NCI-H748 (cell line): ENCODE results near the gene MBLAC1.
"Not testable (repeated sequence)": the region's sequence is repeated elsewhere in the genome, so short reads cannot be mapped to it uniquely, and the experiment has no call there.

Experiments used
- DNase-seq: peaks from one replicate; lab custom pipeline; 2025; ENCODE audit not compliant: unreplicated experiment; lab: John Stamatoyannopoulos, UW

MBLAC1 gene

DNA sequence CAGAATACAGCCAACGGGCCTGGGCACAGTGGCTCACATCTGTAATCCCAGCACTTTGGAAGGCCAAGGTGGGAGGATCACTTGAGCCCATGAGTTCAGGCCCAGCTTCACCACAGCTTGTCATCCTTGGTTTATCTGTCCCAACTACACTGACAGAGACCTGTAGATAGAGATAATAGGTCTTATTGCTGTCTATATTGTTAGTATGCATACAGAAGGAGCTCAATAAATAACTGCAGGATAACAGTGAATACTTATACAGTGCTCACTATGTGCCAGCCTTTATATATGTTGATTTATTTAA lies 6.1 kb upstream of the MBLAC1 start:
- no peak for DNase-seq

DNA sequence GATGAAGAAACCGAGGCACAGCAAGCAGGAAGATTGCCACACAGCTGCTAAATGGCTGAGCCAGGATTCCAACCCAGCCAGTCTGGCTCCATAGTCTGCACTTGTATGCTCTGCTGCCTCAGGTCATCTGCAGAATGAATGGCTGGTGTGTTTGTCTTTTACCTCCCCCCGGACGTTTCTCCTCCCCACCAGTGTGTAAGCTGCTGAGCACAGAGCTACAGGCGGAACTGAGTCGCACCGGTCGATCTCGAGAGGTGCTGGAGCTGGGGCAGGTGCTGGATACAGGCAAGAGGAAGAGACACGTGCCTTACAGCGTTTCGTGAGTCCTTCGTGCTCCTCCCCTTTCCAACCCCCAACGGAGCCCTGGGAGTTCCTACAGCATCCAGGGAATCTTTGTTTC lies 4.7 kb upstream of the MBLAC1 start:
- no peak for DNase-seq

DNA sequence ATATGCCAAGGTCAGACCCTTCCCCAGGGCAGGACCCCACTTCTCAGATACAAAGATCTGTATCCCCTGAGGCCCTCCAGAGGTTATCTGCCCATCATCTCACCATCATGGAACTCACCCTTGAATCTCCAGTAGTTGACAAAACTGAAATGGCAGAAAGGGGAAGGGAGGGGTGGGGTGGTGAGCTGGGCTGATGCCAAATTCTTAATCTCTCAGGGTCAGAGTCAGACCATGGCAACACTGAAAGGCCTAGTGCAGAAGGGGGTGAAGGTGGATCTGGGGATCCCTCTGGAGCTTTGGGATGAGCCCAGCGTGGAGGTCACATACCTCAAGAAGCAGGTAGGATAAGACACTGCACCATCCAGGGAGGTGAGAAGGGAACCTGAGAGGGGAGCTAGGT lies 4.2 kb upstream of the MBLAC1 start:
- DNase-seq, result no peak

DNA sequence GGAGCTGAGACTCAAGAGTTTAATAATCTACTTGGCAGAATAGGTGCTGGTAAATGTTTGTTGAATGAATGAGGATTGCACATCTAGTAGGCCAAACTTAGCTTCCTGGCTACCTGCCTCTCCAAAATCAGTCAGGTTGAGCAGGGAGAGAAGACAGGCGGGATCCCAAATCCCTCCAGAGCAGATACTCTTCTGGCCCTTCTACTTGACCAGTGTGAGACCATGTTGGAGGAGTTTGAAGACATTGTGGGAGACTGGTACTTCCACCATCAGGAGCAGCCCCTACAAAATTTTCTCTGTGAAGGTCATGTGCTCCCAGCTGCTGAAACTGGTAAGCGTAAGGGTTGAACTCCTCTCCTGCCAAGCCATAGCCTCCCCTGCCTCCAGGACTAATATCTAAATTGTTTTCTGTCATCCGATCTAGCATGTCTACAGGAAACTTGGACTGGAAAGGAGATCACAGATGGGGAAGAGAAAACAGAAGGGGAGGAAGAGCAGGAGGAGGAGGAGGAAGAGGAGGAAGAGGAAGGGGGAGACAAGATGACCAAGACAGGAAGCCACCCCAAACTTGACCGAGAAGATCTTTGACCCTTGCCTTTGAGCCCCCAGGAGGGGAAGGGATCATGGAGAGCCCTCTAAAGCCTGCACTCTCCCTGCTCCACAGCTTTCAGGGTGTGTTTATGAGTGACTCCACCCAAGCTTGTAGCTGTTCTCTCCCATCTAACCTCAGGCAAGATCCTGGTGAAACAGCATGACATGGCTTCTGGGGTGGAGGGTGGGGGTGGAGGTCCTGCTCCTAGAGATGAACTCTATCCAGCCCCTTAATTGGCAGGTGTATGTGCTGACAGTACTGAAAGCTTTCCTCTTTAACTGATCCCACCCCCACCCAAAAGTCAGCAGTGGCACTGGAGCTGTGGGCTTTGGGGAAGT lies 2.2 kb upstream of the MBLAC1 start:
- DNase-seq, result no peak

DNA sequence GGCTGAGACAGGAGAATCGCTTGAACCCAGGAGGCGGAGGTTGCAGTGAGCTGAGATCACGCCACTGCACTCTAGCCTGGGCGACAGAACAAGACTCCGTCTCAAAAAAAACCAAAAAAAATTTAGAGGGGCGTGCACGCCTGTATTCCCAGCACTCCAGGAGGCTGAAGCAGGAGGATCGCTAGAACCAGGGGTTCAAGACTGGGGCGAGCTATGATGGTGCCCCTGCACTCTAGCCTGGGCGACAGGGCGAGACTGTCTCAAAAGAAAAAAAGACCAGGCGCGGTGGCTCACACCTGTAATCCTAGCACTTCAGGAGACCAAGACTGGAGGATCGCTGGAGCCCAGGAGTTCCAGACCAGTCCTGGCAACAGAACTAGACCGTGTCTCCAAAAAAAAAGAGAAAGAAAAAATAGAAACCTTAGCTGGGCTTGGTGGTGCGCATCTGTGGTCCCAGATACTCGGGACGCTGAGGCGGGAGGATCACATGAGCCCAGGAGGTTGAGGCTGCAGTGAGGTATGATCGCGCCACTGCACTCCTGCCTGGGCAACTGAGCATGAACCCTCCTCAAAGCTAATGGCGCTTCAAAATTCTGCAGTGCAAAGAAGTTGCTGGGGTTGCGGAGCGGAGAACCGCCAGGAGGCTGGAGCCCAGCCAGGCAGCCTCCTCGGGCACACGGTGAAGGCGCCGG lies 382 bp upstream of the MBLAC1 start:
- peak; percentile 50 for DNase-seq

DNA sequence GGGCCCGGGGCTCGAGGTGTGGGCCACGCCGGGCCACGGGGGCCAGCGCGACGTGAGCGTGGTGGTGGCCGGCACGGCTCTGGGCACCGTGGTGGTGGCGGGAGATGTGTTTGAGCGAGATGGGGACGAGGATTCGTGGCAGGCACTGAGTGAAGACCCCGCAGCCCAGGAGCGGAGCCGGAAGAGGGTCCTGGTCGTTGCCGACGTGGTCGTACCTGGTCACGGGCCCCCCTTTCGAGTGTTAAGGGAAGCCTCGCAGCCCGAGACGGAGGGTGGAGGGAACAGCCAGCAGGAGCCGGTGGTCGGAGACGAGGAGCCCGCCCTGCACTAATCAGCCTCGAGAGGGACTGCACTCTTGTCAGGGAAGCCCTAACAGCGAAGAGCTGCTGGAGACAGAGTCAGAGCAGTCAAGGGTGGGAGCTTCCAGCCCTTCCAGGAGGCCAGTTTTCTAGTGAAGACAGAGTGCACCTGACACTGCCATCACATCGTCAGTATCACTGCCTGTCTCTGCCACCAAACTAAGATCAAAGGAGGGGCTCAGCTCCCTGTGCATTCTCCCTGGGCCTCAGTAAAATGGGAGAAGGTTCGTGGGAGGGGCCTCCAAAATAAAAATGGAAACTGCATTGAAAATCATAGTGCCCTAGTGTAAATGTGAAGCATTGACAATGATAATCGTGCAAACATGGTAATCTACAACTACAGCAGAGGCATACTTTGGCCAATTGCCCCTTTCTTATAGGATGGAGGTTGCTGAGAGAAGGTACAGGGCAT lies 1.3 kb downstream of the MBLAC1 start:
- peak; percentile 50 for DNase-seq

DNA sequence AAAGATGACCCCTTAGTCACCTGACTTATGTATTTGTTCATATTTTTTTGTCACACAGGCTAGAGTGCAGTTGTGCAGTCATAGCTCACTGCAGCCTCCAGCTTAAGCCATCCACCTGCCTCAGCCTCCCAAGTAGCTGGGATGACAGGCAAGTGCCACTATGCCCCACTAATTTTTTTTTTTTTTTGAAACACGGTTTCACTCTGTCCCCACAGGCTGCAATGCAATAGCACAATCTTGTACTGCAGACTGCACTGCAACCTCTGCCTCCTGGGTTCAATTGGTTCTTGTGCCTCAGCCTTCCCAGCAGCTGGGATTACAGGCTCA lies 1.8 kb downstream of the MBLAC1 start:
- DNase-seq, result no peak

DNA sequence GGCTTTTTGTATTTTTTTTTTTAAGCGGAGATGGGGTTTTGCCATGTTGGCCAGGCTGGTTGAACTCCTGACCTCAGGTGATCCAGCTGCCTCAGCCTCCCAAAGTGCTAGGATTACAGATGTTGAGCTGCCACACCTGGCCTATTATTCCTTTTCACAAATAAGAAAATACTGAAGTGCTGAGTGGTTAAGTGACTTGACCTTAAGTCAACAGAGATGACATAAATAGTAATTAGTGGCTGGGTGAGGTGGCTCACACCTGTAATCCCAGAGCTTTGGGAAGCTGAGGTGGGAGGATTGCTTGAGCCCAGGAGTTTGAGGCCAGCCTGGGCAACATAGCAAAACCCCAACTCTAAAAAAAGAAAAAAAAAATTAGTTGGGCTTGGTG lies 3.4 kb downstream of the MBLAC1 start:
- DNase-seq, result peak; percentile 62

DNA sequence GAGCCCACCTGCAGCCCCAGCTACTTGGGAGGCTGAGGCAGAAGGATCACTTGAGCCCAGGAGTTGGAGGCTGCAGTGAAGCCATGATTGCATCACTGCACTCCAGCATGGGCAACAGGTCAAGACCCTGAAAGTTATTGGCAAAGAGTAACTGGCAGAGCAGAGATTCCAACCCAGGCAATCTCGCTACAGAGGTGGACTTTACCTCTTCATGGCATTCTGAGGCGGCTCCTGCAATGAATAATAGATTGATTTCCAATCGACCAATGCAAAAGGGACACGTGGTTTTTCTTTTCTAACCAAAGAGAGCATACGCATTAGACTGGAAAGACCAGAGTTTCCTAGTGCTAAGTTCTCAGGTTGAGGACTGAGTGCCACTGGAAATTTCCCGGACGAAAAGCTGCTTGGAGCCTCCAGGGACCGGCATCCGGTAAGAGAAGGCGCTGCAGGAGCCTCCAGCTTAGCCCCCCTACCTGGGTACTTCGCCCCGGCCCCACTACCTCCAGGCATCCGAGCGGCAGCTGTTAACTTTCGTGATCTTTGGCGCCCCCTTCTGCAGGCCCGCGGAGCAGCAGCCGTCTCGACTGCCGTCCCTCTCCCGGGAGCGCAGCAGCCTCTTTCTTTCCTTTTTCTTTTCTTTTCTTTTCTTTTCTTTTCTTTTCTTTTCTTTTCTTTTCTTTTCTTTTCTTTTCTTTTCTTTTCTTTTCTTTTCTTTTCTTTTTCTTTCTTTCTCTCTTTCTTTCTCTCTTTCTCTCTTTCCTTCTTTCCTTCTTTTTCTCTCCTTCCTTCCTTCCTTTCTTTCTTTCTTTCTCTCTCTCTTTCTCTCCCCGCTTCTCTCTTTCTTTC lies 4.1 kb downstream of the MBLAC1 start:
- DNase-seq, result peak; percentile 81

DNA sequence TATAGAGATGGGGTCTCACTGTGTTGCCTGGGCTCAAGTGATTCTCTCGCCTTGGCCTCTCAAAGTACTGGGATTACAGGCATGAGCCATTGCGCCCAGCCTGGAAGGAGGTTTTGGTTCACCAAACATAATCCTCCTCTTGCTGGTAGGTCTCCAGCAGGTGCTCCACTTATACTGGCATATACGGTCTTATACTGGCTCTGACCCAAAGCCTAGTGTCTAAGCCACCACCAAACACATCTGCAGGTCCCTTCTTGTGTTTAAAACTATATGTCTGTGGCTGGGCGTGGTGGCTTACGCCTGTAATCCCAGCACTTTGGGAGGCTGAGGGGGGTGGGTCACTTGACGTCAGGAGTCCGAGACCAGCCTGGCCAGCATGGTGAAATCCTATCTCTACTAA lies 5.4 kb downstream of the MBLAC1 start:
- DNase-seq, result no peak

DNA sequence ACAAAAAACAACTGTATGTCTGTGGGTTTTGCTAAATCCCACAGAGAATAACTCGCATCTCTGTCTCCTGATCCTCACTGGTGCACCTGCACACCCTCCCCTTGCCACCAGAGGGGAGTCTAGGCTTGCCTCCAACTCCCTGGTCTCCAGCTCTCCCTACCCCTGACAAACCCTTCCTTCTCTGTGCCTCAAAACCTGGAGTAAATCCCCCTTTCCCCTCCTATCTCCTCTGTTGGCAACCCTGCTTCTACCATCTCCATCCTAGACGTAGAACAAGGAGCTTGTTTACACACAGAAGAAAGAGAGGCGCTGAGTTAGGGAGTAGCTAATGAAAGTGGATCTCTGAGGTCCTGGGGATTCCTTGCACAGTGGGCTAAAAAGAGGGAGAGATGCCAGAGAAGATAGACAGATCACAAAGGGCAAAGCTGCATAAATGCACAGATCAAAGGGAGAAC lies 6.0 kb downstream of the MBLAC1 start:
- peak; percentile 66 for DNase-seq

DNA sequence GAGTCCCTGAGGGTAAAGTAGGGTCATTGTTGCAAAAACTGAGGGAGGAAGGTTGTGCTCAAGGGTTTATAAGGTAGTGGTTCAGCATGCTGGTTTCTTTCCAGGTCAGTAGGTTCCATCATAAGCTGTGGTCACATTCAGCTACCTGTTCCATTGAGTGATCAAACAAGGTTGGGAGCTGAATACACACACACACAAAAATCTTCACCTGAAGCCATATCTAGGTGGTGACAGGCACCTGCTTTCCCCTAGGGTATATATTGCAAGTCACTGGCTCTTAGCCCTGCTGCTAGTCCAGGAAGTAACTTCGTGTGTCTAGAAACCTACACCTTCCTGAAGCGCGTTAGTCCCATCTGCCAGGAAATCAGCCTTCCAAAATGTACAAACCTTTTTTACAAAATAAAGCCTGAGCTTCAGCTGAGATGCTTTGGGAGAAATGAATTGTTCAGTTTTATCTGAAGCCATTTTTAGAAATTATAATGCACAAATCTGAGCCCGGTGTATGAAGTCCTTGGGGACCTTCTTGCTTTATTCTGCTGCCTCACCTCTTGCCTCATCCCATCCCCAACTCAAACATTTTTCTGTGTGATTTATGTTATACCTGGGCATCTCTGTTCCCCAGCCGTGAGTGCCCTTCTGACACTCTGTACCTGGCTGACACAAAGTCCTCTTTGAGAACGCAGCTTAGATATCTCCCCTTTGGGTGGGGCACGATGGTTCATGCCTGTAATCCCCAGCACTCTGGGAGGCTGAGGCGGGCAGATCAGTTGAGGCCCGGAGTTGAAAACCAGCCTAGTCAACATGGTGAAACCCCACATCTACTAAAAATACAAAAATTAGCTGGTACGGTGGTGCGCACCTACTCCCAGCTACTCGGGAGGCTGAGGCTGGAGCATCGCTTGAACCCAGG lies 11.3 kb downstream of the MBLAC1 start:
- no peak for DNase-seq

DNA sequence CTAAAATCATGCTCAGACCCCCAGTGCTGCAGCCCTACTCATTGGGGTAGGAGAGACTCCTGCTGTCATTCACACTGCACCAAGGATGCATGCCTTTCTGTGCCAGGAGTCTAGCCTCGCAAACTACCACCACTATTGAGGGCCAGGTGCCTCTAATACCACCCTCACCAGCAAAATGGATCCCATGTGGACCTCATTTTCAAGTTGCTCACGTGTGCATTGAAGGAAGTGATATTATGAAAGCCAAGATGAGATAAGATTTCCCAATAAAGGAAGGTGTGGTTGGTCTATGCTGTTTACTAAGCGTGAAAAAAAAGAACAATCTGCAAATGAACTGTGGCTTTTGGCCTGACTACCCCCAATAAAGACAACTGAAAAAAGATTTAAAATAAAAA lies 14.8 kb downstream of the MBLAC1 start:
- no peak for DNase-seq

DNA sequence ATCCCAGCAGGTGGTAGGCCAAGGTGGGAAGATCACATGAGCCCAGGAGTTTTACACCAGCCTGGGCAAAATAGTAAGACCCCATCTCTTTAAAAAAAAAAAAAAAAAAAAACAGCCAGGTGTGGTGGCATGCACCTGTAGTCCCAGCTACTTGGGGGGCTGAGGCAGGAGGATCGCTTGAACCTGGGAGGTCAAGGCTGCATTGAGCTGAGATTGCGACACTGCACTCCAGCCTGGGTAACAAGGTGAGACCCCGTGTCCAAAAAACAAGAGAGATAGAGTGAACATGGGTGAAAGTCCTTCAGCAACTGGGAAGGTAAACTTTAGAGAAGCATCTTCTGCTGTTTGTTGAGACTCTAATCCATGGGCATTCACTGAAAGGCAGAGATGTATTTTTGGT lies 15.7 kb downstream of the MBLAC1 start:
- no peak for DNase-seq

DNA sequence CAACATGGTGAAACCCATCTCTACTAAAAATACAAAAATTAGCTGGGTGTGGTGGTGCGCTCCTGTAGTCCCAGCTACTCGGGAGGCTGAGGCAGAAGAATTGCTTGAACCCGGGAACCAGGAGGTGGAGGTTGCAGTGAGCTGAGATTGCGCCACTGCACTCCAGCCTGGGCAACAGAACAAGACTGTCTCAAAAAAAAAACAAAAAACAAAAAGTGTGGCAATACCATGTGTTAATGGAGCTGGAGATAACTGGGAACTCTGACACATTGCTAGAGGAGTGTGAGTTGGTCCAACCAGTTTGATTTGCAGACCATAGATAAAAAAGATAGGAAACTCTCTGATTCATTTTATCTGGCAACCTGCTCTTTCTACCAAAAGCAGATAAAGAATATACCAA lies 19.6 kb downstream of the MBLAC1 start:
- DNase-seq, result not testable (repeated sequence)

DNA sequence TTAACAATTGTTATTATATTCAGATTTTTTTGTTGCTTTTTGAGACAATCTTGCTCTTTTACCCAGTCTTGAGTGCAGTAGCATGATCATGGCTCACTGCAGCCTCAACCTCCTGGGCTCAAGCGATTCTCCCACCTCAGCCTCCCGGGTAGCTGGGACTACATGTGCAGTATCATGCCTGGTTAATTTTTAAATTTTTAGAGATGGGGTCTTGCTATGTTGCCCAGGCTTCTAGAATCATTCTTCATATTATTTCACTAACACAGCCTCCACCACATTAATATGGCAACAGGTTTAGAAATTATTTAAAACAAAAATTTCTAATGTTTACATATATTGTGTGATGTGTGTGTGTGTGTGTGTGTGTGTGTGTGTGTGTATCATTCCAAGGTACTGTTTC lies 20.5 kb downstream of the MBLAC1 start:
- no peak for DNase-seq

DNA sequence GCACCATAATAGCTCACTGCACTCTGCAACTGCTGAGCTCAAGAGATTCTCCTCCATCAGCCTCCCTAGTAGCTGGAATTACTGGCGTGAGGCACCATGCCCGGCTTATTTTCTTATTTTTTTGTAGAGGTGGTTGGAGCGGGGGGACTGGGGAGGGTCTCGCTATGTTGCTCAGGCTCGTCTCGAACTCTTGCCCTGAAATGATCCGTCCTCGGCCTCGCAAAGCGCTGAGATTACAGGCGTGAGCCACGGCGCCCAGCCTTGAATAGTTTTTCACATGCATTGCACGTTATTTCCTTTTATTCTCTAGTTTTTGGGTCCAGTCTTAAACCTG lies 21.4 kb downstream of the MBLAC1 start:
- DNase-seq, result no peak

DNA sequence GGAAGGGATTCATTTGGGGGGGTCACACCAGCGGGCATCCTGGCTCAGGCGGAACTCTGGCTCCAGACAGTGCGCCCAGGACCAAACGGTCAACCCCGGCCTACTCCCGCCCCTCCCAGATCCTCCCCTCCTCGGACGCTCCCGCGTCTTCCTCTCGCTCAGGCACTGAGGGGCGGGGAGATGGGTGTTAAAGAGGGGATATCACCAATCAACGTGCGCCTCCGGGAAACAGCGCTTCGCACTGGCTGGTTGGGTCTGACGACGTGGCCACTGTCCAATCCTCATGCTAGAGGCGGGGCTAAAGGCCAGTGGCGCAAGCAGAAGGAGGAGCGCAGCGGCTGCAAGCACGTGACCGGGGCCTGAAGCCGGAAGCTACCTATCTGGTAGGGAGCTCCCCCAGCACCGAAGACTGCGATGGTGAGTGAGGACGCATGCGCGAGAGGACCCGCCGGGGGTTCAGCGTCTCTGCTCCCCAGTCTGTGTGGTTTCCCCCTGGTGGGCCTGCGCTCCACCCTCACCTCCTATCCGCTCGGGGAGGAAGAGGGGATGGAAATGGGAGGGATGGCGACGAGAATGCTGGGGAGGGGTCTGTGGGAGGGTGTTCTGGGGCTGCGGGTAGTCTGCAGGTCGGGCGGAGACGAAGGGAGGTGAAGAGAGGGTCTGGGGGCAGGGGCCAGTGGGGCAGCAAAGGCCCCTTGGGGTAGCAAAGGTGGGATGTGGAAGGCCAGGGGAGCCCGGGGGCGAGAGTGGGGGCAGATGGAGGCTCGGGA lies 22.0 kb downstream of the MBLAC1 start, which contains the start of gene LAMTOR4:
TSS of gene LAMTOR4 (plus strand) at position 360 of the 770 bp plus-strand sequence. CDS start at position 415, 55 bp downstream.
- DNase-seq, result peak; percentile 100

DNA sequence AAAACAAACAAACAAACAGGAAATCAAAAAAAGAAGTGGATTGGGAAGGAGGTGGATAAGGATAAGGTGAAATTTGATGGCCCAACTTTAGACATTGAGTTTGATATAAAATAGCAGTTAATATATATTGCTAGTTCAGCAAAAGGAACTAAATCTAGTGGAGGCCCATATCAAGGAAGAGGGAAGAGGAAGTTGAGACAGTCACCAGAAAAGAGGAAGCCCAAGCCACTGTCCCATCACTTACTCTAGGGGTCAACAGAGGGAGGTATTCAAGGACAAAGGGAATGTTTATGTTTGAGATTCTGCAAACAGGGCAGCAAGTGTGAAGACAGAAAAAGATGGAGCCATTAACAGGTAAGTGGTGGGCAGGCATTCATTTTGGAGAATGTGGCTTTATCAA lies 25.6 kb downstream of the MBLAC1 start:
- DNase-seq, result no peak
